Measurements from ENCODE around the gene CALML5. TPM values are rescaled to one million over a fixed set of nuclear protein-coding genes. Genes with fewer than 3 reads are reported as not detected.

CALML5 gene
- total RNA-seq, 2 donors from 2014 or later = 0.46 to 10.5 TPM

GRCh38 chr10:5524641-5525560 lies 25.5 kb upstream of the CALML5 start, which contains the start of gene CALML3:
CALML3 (plus strand) TSS chr10:5524961; CDS start chr10:5525086, 125 bp downstream.
- no peak within 1 kb of the TSS for H3K4me3 ChIP-seq
- H3K9me3 ChIP-seq = no peaks in the 10 kb centered on the region
- no peaks in the 10 kb centered on the region for H3K27me3 ChIP-seq (replicated peaks; ENCODE audit: insufficient read depth)
- 58% methylated on average over 60 of the region's 64 CpGs for WGBS
- no peaks in the 10 kb centered on the region for H3K36me3 ChIP-seq
- H3K27ac ChIP-seq = peak within 1 kb of the TSS in 1 of 2 donors; percentile 24
- DNase-seq (ENCODE audit: low spot score) = peak; percentile 61
- no peaks in the 10 kb centered on the region for H3K4me1 ChIP-seq (replicated peaks)
- intact Hi-C loops (cut with DNase I) = loop anchor here (5.0 kb wide), 1 partner anchor 97 kb away; no protein-coding TSS in a partner anchor
- TF ChIP-seq POLR2AphosphoS5 (IDR thresholded peaks at IDR 0.05) (no peak), POLR2A (IDR thresholded peaks at IDR 0.05) (no peak)
- TF ChIP-seq, protein P1, sequence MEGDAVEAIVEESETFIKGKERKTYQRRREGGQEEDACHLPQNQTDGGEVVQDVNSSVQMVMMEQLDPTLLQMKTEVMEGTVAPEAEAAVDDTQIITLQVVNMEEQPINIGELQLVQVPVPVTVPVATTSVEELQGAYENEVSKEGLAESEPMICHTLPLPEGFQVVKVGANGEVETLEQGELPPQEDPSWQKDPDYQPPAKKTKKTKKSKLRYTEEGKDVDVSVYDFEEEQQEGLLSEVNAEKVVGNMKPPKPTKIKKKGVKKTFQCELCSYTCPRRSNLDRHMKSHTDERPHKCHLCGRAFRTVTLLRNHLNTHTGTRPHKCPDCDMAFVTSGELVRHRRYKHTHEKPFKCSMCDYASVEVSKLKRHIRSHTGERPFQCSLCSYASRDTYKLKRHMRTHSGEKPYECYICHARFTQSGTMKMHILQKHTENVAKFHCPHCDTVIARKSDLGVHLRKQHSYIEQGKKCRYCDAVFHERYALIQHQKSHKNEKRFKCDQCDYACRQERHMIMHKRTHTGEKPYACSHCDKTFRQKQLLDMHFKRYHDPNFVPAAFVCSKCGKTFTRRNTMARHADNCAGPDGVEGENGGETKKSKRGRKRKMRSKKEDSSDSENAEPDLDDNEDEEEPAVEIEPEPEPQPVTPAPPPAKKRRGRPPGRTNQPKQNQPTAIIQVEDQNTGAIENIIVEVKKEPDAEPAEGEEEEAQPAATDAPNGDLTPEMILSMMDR (IDR thresholded peaks at IDR 0.05) = no peak

GRCh38 chr10:5523796-5524574 lies 24.6 kb upstream of the CALML5 start:
- intact Hi-C loops (cut with DNase I) = no loop called here
- H3K27ac ChIP-seq = no peak overlapping the region
- TF ChIP-seq, protein P1 (IDR thresholded peaks at IDR 0.05) = no peak
- TF ChIP-seq POLR2A (IDR thresholded peaks at IDR 0.05) = no peak
- TF ChIP-seq POLR2AphosphoS5 (IDR thresholded peaks at IDR 0.05) = no peak
- no peak overlapping the region for H3K4me3 ChIP-seq
- no peaks in the 10 kb centered on the region for H3K27me3 ChIP-seq (replicated peaks; ENCODE audit: insufficient read depth)
- no peaks in the 10 kb centered on the region for H3K9me3 ChIP-seq
- WGBS = 94% methylated on average over 11 of the region's 11 CpGs
- no peaks in the 10 kb centered on the region for H3K4me1 ChIP-seq (replicated peaks)
- H3K36me3 ChIP-seq = no peaks in the 10 kb centered on the region
- no peak for DNase-seq (ENCODE audit: low spot score)

DNA sequence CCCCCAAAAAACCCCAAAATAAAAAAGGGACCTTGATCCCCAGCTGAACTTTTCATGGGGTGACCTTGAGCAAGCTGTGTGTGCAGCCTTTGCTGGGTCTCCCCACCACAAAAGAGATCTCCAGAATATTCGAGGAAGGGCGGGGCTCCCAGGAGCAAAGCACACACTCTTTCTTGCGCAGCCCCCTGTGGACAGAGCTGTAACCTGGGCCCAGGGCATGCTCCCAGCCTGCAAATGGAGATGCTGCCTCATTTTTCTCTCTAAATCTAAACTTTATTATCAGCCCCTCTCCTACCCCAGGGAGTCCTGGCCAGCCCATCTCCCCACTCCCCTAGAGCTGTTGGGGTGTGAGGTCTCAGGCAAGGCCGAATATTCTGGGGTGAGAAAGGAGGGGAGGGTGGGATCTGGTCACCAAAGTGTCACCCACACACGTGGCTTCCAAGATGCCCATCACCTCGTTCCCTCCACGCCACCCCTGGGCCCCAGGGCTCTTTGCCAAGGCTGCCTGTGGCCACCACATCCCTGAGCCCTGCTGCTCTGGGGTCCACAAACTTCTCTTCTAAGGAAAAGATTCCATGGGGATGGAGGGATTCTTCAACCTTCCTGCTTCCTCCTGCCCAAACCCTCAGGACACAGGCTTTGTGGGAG lies 23.7 kb upstream of the CALML5 start:
- Histone ChIP-seq H3K4me3 (no peak overlapping the region), H3K4me1 (replicated peaks) (no peaks in the 10 kb centered on the region), H3K27me3 (replicated peaks; ENCODE audit: insufficient read depth) (no peaks in the 10 kb centered on the region), H3K9me3 (no peaks in the 10 kb centered on the region), H3K36me3 (no peaks in the 10 kb centered on the region), H3K27ac (no peak overlapping the region)
- no peak for TF ChIP-seq POLR2A (IDR thresholded peaks at IDR 0.05)
- no peak for TF ChIP-seq POLR2AphosphoS5 (IDR thresholded peaks at IDR 0.05)
- TF ChIP-seq, protein P1 (IDR thresholded peaks at IDR 0.05) = no peak
- intact Hi-C loops (cut with DNase I) = no loop called here
- no peak for DNase-seq (ENCODE audit: low spot score)
- 85% methylated on average over 7 of the region's 7 CpGs for WGBS

DNA sequence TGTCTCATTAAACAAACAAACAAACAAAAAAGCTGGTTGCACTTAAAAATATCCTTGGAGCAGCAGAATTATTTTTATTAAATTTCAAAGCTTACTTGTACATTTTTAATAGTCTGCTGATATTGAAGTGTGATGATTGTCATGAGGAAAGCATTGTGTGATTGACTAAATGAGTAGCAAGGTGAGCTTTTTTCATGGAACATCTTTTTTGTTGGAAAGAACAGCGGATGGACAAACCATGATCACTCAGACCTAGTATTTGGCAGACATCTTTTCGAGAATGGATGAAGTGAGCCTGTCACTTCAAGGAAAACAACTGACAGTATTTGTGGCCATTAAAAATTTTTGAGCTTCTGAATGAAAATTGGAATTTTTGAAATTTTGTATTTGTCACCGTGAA lies 19.7 kb upstream of the CALML5 start:
- Histone ChIP-seq H3K27ac (no peak overlapping the region), H3K4me1 (replicated peaks) (no peaks in the 10 kb centered on the region), H3K9me3 (no peaks in the 10 kb centered on the region), H3K36me3 (no peaks in the 10 kb centered on the region), H3K4me3 (no peak overlapping the region), H3K27me3 (replicated peaks; ENCODE audit: insufficient read depth) (no peaks in the 10 kb centered on the region)
- TF ChIP-seq POLR2A (IDR thresholded peaks at IDR 0.05) (no peak), POLR2AphosphoS5 (IDR thresholded peaks at IDR 0.05) (no peak)
- TF ChIP-seq, protein P1 (IDR thresholded peaks at IDR 0.05) = no peak
- WGBS = 94% methylated on average over 3 of the region's 3 CpGs
- intact Hi-C loops (cut with DNase I) = no loop called here
- DNase-seq (ENCODE audit: low spot score) = no peak

Data from prostate gland (tissue), 2 donors.